Sigmoid colon (tissue), 7 donors: ENCODE measurements around the gene CD200R1. TPM values are rescaled to one million over a fixed set of nuclear protein-coding genes. Genes with fewer than 3 reads are reported as not detected.

Experiments
- DNase-seq: peaks from one replicate; pipeline ENCODE4 v3.0.0-alpha.2; 2019
- H3K27ac ChIP-seq, 4 donors: fragments of 200-600 bp; sonication (generic); one replicate each; pipeline ENCODE4 v1.5.1; 2016 to 2019; ENCODE audit warnings: mild to moderate bottlenecking in 1 of 4
- H3K27me3 ChIP-seq, 3 donors: fragments of 200-600 bp; sonication (generic); one replicate each; pipeline ENCODE4 v1.5.1; 2019; ENCODE audit warnings: mild to moderate bottlenecking in 1 of 3
- H3K36me3 ChIP-seq, 4 donors: fragments of 200-600 bp; sonication (generic); one replicate each; pipeline ENCODE4 v1.5.1; 2016 to 2019
- H3K4me1 ChIP-seq, 4 donors: fragments of 200-600 bp; sonication (generic); one replicate each; pipeline ENCODE4 v1.5.1; 2017 to 2019
- H3K4me3 ChIP-seq, 4 donors: fragments of 200-600 bp; sonication (generic); one replicate each; pipeline ENCODE4 v1.5.1; 2017 to 2019; ENCODE audit warnings: mild to moderate bottlenecking in 2 of 4, moderate library complexity in 1 of 4
- H3K9me3 ChIP-seq, 4 donors: fragments of 200-600 bp in 3 of 4; sonication (generic) in 3 of 4; one replicate each; pipeline versions ENCODE4 v1.5.1 to v1.6.1; 2013 to 2019
- EP300 ChIP-seq, 4 donors: sonication (generic); formaldehyde crosslinking; IDR thresholded peaks; one replicate each; pipeline ENCODE4 v1.6.1; 2017; ENCODE audit warnings: antibody characterized with exemption in 4 of 4
- POLR2A ChIP-seq, 2 donors: fragments of 450-650 bp; IDR thresholded peaks; one replicate each; pipeline ENCODE4 v1.6.1; 2016; ENCODE audit warnings: antibody characterized with exemption in 2 of 2, mild to moderate bottlenecking in 2 of 2, moderate library complexity in 2 of 2
- POLR2AphosphoS5 ChIP-seq, 4 donors: sonication (generic); formaldehyde crosslinking; IDR thresholded peaks; one replicate each; pipeline ENCODE4 v1.6.1; 2017; ENCODE audit warnings: antibody characterized with exemption in 4 of 4
- WGBS, 2 donors: extraction: QIAGEN DNeasy Blood & Tissue Kit; methylation state at CpG; one replicate each; pipeline ENCODE4 v1.1.7; 2013; 5-methylcytosine and 5-hydroxymethylcytosine counted together
- intact Hi-C: fragments of 100-400 bp; cut with DNase I; formaldehyde crosslinking; loops from one replicate; pipeline ENCODE4 v1.15.1; 2023
- polyA plus RNA-seq, 3 donors: library from polyadenylated mRNA; stranded (reverse); fragments of 200-250 nt; gene quantifications; one replicate each; pipeline ENCODE4 v1.2.3, GENCODE V29; 2013
- total RNA-seq, 4 donors: library from RNA; depleted of rRNA; stranded (reverse); fragments of >200 nt; gene quantifications; one replicate each; pipeline ENCODE4 v1.1.0, GENCODE V29; 2016
- TF ChIP-seq, protein P1 (sequence below), 4 experiments: fragments of 450-650 bp in 3 of 4; fragments of 200-600 bp in 1 of 4; IDR thresholded peaks; one replicate each; pipeline ENCODE4 v1.5.1; 2016 to 2019; ENCODE audit warnings: antibody characterized with exemption in 4 of 4, mild to moderate bottlenecking in 3 of 4, moderate library complexity in 2 of 4
- donor health status: healthy with polysubstance abuse.
- donor health status: Bipolar disorder and iron deficiency.
- donor health status: healthy.

The CD200R1 gene
- total and polyA plus RNA-seq, 7 donors: 0.60 to 5.0 (median 1.1) TPM; not detected in 1

DNA sequence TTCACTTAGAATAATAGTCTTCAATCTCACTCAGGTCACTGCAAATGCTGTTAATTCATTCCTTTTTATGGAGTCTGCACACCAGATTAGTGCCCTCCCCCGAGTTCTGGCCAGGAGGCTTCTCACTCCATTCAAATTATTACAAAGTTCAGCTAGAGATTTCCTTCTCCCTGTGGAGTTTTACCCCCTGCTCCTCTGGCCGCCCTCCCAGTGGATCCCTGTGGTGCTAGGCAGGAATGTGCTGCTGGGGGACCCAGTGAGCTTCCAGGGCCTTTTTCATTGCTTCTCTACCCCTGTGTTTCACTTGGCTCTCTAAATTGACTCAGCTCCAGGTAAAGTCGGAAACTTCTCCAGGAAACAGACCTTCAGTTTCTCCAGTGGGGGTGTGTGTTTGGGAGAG lies 85.5 kb downstream of the CD200R1 start:
- H3K27me3 ChIP-seq: no peaks in the 10 kb centered on the region
- intact Hi-C loops: no loop called here
- no peak overlapping the region for H3K4me3 ChIP-seq
- whole genome bisulfite sequencing, 2 donors: 62 to 81% methylated on average over 3 of the region's 3 CpGs
- H3K4me1 ChIP-seq: no peaks in the 10 kb centered on the region
- no peaks in the 10 kb centered on the region for H3K9me3 ChIP-seq
- H3K36me3 ChIP-seq: no peaks in the 10 kb centered on the region
- no peak for DNase-seq
- H3K27ac ChIP-seq: no peak overlapping the region
- TF ChIP-seq EP300 (IDR thresholded peaks at IDR 0.05) (no peak), POLR2A (IDR thresholded peaks at IDR 0.05) (no peak), POLR2AphosphoS5 (IDR thresholded peaks at IDR 0.05) (no peak)
- TF ChIP-seq, protein P1, sequence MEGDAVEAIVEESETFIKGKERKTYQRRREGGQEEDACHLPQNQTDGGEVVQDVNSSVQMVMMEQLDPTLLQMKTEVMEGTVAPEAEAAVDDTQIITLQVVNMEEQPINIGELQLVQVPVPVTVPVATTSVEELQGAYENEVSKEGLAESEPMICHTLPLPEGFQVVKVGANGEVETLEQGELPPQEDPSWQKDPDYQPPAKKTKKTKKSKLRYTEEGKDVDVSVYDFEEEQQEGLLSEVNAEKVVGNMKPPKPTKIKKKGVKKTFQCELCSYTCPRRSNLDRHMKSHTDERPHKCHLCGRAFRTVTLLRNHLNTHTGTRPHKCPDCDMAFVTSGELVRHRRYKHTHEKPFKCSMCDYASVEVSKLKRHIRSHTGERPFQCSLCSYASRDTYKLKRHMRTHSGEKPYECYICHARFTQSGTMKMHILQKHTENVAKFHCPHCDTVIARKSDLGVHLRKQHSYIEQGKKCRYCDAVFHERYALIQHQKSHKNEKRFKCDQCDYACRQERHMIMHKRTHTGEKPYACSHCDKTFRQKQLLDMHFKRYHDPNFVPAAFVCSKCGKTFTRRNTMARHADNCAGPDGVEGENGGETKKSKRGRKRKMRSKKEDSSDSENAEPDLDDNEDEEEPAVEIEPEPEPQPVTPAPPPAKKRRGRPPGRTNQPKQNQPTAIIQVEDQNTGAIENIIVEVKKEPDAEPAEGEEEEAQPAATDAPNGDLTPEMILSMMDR (IDR thresholded peaks at IDR 0.05): no peak

DNA sequence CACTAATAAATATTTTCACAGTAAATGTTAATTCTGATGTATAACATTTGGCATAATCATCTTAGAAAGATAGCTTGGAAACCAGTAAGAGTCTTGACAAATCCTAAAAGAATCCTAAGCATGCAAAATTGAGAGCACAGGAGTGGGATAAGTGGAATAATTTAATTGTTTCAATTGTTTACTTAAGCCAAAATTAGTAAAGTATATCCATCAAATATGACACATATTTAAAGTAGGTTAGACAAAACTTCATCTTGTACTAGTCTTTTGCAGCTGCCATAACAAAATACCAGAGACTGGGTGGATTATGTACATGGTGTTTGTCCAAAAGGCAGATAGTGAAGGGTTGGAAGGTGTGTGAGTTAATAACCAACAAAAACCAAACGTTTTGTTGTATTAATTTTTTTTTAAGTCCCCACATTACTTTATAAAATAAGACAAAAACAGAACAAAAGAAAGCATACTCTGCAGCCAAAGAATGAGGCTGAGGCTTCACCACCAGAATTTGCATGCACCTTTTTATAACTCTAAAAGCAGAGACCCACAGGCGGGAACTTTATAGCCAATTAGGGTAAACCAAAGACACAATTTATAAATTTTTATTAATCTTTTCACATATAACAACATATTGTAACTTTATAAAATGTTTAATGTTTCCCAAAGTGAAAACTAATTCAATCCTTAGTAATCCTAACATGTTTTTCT lies 86.4 kb downstream of the CD200R1 start:
- 45 to 50% methylated on average over 2 of the region's 2 CpGs for WGBS, 2 donors
- H3K27ac ChIP-seq: no peak overlapping the region
- no peaks in the 10 kb centered on the region for H3K9me3 ChIP-seq
- no peaks in the 10 kb centered on the region for H3K36me3 ChIP-seq
- no peak overlapping the region for H3K4me3 ChIP-seq
- intact Hi-C loops: no loop called here
- TF ChIP-seq POLR2AphosphoS5 (IDR thresholded peaks at IDR 0.05): no peak
- TF ChIP-seq EP300 (IDR thresholded peaks at IDR 0.05): no peak
- TF ChIP-seq, protein P1 (IDR thresholded peaks at IDR 0.05): no peak
- H3K4me1 ChIP-seq: no peaks in the 10 kb centered on the region
- no peak for DNase-seq
- H3K27me3 ChIP-seq: no peaks in the 10 kb centered on the region

DNA sequence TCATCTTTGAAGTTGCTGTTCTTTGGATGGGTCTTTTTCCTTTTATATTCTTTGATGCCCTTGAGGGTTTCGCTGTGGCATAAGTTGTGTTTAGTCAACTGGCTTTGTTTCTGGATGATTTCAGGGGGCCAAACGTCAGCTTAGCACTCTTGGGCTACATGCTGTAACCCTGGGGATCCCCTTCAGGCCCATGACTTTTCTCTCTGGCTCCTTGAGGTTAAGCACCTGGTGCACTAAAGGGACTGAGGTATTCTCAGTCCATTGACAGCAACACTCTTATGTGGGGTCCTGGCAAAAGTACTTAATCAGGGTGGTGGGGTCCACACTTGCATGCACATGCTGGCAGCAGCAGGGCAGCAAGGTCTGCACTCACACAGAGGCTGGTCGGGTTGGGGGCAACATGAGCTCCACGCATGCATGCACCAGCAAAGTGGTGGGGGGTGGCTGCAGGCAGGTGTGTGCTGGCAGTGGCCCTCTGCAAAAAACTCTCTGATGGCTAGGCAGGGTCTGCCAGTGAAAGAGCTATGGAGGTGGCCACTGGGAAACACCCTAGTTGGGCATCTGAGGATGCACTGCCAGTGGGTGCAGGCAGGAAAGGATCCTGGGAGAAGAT lies 90.1 kb downstream of the CD200R1 start:
- Histone ChIP-seq H3K27me3 (no peaks in the 10 kb centered on the region), H3K9me3 (no peaks in the 10 kb centered on the region), H3K4me1 (no peaks in the 10 kb centered on the region), H3K4me3 (no peak overlapping the region), H3K36me3 (no peaks in the 10 kb centered on the region), H3K27ac (no peak overlapping the region)
- TF ChIP-seq POLR2AphosphoS5 (IDR thresholded peaks at IDR 0.05) (no peak), POLR2A (IDR thresholded peaks at IDR 0.05) (no peak), EP300 (IDR thresholded peaks at IDR 0.05) (no peak)
- TF ChIP-seq, protein P1 (IDR thresholded peaks at IDR 0.05): no peak
- 71 to 79% methylated on average over 4 of the region's 4 CpGs for WGBS, 2 donors
- intact Hi-C loops: no loop called here
- no peak for DNase-seq

DNA sequence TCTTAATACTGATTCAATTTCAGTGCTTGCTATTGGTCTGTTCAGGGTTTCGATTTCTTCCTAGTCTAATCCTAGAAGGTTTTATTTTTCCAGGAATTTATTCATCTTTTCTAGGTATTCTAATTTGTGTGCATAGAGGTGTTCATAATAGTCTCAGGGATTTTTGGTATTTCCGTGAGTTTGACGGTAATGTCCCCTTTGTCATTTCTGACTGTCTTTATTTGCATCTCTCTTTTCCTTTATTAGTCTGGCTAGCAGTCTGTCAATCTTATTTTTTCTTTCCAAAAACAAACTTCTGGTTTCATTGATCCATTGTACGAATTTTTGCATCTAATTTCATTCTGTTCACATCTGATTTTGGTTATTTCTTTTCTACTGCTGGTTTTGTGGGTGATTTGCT lies 93.0 kb downstream of the CD200R1 start:
- TF ChIP-seq, protein P1 (IDR thresholded peaks at IDR 0.05): no peak
- no peak for TF ChIP-seq POLR2AphosphoS5 (IDR thresholded peaks at IDR 0.05)
- no peak for TF ChIP-seq EP300 (IDR thresholded peaks at IDR 0.05)
- TF ChIP-seq POLR2A (IDR thresholded peaks at IDR 0.05): no peak
- 67 to 81% methylated on average over 4 of the region's 4 CpGs for WGBS, 2 donors
- no peaks in the 10 kb centered on the region for H3K4me1 ChIP-seq

More for the DNA sequence above, 93.0 kb downstream of the CD200R1 start:
- Histone ChIP-seq H3K27ac (no peak overlapping the region), H3K9me3 (no peaks in the 10 kb centered on the region), H3K4me3 (no peak overlapping the region), H3K36me3 (no peaks in the 10 kb centered on the region), H3K27me3 (no peaks in the 10 kb centered on the region)
- intact Hi-C loops: no loop called here
- DNase-seq: no peak
